Sigmoid colon (tissue), 4 donors: Measurements from ENCODE around the gene AMACR.

Experiments used
- CTCF ChIP-seq, 4 experiments: fragments of 450-650 bp in 3 of 4; fragments of 200-600 bp in 1 of 4; IDR thresholded peaks; one replicate each; pipeline ENCODE4 v1.5.1; 2016 to 2019; ENCODE audit warnings: antibody characterized with exemption in 4 of 4, mild to moderate bottlenecking in 3 of 4, moderate library complexity in 2 of 4
- POLR2AphosphoS5 ChIP-seq, 4 donors: sonication (generic); formaldehyde crosslinking; IDR thresholded peaks; one replicate each; pipeline ENCODE4 v1.6.1; 2017; ENCODE audit warnings: antibody characterized with exemption in 4 of 4

GRCh38 chr5:33958176-33958575, 49.7 kb downstream of the AMACR start:
- TF ChIP-seq POLR2AphosphoS5 (IDR thresholded peaks at IDR 0.05) (no peak), CTCF (IDR thresholded peaks at IDR 0.05) (no peak)
